Skeletal muscle satellite cell (primary cell): Measurements from ENCODE around the gene ARHGEF16. TPM values are rescaled to one million over a fixed set of nuclear protein-coding genes. Genes with fewer than 3 reads are reported as not detected.

Experiments
- H3K27me3 ChIP-seq: 2 replicates; pipeline ENCODE4 v1.7.0; 2013; ENCODE audit warnings: low read length; ENCODE audit not compliant: control insufficient read depth, insufficient read depth
- H3K36me3 ChIP-seq: 2 replicates; pipeline ENCODE4 v1.7.0; 2013; ENCODE audit warnings: mild to moderate bottlenecking, control low read depth, low read length; ENCODE audit not compliant: insufficient read depth
- H3K4me1 ChIP-seq: 2 replicates; pipeline ENCODE4 v1.7.0; 2013; ENCODE audit warnings: low read length; ENCODE audit not compliant: control insufficient read depth, insufficient read depth
- H3K4me2 ChIP-seq: 2 replicates; pipeline ENCODE4 v1.7.0; 2013; ENCODE audit warnings: mild to moderate bottlenecking, low read length
- H3K4me3 ChIP-seq: 2 replicates; pipeline ENCODE4 v1.7.0; 2013; ENCODE audit warnings: low read length
- H3K9ac ChIP-seq: 2 replicates; pipeline ENCODE4 v1.7.0; 2013; ENCODE audit warnings: mild to moderate bottlenecking, low read depth, low read length, moderate library complexity
- H3K9me3 ChIP-seq: replicated peaks from 2 replicates; pipeline ENCODE4 v1.7.0; 2013; ENCODE audit warnings: mild to moderate bottlenecking, control low read depth, low read length
- total RNA-seq: library from RNA; depleted of rRNA; stranded (reverse); fragments of >200 nt; gene quantifications from 2 replicates; pipeline ENCODE4 v1.2.3, GENCODE V29; 2012; rRNA removed

Gene ARHGEF16
- under 0.01 and 0.22 TPM in 2 replicates for total RNA-seq

- Histone ChIP-seq H3K4me3 (no peak within 1 kb of the TSS), H3K36me3 (no peaks in the 10 kb centered on the region), H3K4me2 (peak within 1 kb of the TSS; percentile 52), H3K4me1 (no peaks in the 10 kb centered on the region), H3K27me3 (peaks cover 63% of the 10 kb centered on the region), H3K9ac (no peak within 1 kb of the TSS), H3K9me3 (no peaks in the 10 kb centered on the region)
Measured at GRCh38 chr1:3453891-3454810, at the start of gene ARHGEF16. ARHGEF16 (plus strand) TSS chr1:3454665; CDS start chr1:3463085, 8,420 bp downstream.

DNA sequence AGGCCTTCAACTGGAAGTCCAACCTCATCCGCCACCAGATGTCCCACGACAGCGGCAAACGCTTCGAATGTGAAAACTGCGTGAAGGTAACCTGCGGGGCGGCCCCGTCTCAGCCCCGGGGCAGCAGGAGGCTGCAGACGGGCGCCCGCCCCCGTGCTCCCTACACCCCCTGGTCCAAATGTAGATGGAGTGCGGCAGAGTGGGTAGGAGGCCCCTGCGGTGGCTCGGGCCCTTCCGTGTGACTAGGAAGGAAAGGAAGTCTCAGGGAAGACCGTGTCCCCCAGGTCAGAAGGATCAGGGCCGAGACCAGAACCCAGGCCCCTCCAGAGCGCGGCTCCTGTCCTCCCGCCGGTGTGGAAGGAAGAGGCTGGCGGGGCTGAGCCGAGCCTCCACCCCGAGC is 49.7 kb upstream of the ARHGEF16 start:
- no peaks in the 10 kb centered on the region for H3K27me3 ChIP-seq
- peaks cover 4% of the 10 kb centered on the region for H3K4me1 ChIP-seq
- H3K36me3 ChIP-seq, result no peaks in the 10 kb centered on the region
- no peaks in the 10 kb centered on the region for H3K9me3 ChIP-seq
- no peak overlapping the region for H3K4me2 ChIP-seq
- no peak overlapping the region for H3K4me3 ChIP-seq
- H3K9ac ChIP-seq, result no peak overlapping the region

DNA sequence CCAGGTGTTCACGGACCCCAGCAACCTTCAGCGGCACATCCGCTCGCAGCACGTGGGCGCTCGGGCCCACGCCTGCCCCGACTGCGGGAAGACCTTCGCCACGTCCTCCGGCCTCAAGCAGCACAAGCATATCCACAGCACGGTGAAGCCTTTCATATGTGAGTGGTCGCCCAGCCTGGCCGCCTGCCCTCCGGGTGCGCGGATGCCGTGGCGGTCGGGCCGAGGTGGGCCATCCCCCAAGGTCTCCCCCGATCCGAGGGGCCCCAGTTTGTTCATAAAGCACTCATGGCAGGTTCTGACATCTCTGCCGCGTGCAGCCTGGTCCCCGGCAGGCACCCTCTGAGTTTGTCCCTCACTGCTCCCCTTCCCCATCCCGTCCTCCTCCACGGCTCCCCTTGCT is 49.0 kb upstream of the ARHGEF16 start:
- Histone ChIP-seq H3K4me3 (no peak overlapping the region), H3K4me2 (no peak overlapping the region), H3K36me3 (no peaks in the 10 kb centered on the region), H3K9ac (no peak overlapping the region), H3K27me3 (no peaks in the 10 kb centered on the region), H3K4me1 (peaks cover 6% of the 10 kb centered on the region), H3K9me3 (no peaks in the 10 kb centered on the region)

DNA sequence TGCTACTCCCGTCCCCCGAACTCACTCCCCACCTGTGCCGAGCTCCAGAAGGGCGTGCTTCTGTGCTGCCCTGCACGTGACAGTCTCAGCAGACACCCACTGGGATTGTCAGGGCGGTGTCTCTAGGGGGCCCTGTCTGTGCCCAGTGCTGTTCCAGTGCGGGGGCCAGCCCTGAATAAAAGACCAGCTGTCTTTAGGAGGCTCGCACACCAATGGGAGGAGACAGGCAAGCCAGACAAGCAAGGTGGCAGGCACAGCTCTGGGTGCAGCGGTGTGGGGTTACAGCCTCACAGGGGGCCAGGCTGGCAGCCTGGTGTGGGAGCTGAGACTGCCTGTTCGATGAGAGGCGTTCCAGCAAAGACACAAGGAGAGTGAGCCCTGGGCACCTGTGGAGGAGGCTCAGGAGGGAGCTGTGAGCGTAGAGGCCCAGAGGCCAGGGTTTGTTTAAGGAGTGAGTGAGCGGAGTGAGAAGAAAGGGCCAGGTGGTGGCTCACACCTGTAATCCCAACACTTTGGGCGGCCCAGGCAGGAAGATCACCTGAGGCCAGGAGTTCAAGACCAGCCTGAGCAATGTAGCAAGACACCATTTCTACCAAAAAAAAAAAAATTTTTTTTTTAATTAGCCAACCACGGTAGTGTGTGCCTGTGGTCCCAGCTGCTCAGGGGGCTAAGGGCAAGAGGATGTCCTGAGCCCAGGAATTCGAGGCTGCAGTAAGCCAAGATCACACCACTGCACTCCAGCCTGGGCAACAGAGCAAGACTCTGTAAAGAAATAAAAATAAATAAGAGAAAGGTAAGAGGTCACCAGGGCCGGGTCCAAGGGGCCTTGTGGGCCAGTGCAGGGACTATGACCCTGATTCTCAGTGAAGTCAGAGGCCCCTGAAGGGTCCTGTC is 48.2 kb upstream of the ARHGEF16 start:
- no peak overlapping the region for H3K4me2 ChIP-seq
- H3K9me3 ChIP-seq, result no peaks in the 10 kb centered on the region
- no peak overlapping the region for H3K4me3 ChIP-seq
- peaks cover 6% of the 10 kb centered on the region for H3K4me1 ChIP-seq
- H3K36me3 ChIP-seq, result no peaks in the 10 kb centered on the region
- H3K27me3 ChIP-seq, result peaks cover 4% of the 10 kb centered on the region
- no peak overlapping the region for H3K9ac ChIP-seq

DNA sequence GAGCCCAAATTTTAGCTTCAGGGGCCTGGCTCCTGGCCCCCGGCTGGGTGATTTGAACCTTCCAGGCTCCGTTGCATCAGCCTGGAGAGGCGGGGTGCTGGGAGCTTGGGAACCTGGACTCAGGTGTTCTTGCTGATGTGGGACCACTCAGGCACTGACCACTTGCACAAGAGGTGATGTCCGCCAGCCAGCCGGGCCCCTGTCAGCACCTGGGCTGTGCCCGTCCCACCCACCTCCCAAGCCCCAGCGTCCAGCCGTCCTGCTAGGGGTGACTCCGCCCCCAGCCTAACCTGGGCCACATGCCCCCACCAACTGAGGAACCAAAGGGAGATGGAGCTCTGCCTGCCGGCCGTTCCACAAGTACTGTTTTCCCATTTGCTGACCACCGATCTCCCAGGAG is 47.4 kb upstream of the ARHGEF16 start:
- peaks cover 5% of the 10 kb centered on the region for H3K27me3 ChIP-seq
- no peak overlapping the region for H3K9ac ChIP-seq
- H3K4me2 ChIP-seq, result no peak overlapping the region
- no peaks in the 10 kb centered on the region for H3K36me3 ChIP-seq
- no peak overlapping the region for H3K4me3 ChIP-seq
- peaks cover 6% of the 10 kb centered on the region for H3K4me1 ChIP-seq
- no peaks in the 10 kb centered on the region for H3K9me3 ChIP-seq

DNA sequence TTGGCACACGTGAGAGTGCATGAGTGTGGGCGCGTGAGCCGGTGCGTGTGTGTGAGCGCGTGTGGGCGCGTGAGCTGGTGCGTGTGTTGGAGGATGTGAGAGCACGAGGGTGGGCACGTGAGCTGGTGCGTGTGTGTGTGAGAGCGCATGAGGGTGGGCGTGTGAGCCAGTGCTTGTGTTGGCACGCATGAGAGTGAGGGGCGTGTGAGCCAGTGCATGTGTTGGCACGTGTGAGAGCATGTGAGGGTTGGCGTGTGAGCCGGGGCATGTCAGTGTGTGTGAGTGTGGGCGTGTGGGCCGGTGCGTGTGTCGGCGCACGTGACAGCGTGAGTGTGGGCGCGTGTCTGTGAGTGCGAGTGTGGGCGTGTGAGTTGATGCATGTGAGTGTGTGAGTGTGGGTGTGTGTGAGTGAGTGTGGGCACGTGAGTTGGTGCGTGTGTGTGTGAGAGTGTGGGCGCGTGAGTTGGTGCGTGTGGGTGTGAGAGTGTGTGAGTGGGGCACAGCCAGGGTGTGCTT is 45.7 kb upstream of the ARHGEF16 start:
- Histone ChIP-seq H3K9ac (no peak overlapping the region), H3K4me3 (no peak overlapping the region), H3K4me1 (peaks cover 2% of the 10 kb centered on the region), H3K36me3 (no peaks in the 10 kb centered on the region), H3K27me3 (peaks cover 5% of the 10 kb centered on the region), H3K9me3 (no peaks in the 10 kb centered on the region), H3K4me2 (no peak overlapping the region)

DNA sequence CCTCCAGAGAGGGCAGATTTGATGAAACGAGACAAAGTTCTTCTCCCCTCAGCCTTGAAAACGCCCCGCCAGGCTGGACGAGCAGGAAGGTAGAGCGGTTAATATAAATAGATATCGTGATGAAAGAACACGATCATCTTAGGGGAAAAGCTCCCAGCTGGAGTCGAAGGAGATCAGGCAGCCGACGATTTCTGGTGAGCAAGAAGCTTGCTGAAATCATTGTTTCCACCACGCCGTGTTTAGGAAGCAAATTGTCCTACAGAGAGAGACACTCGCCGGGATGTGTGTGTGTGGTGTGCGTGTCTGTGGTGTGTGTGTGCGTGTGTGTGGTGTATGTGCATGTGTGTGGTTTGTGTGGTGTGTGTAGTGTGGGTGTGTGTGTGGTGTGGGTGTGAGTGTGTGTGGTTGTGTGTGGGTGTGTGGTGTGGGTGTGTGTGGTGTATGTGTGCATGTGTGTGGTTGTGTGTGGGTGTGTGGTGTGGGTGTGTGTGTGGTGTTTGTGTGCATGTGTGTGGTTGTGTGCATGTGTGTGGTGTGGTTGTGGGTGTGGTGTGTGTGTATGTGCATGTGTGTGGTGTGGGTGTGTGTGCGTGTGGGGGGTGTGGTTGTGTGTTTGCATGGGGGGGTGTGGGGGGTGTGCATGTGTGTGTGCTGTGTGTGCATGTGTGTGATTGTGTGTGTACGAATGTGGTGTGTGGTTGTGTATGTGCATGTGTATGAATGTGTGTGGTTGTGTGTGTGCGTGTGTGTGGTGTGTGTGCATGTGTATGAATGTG is 44.9 kb upstream of the ARHGEF16 start:
- H3K36me3 ChIP-seq, result no peaks in the 10 kb centered on the region
- H3K9ac ChIP-seq, result no peak overlapping the region
- no peaks in the 10 kb centered on the region for H3K9me3 ChIP-seq
- peaks cover 2% of the 10 kb centered on the region for H3K4me1 ChIP-seq
- H3K27me3 ChIP-seq, result peaks cover 5% of the 10 kb centered on the region
- no peak overlapping the region for H3K4me3 ChIP-seq
- no peak overlapping the region for H3K4me2 ChIP-seq

DNA sequence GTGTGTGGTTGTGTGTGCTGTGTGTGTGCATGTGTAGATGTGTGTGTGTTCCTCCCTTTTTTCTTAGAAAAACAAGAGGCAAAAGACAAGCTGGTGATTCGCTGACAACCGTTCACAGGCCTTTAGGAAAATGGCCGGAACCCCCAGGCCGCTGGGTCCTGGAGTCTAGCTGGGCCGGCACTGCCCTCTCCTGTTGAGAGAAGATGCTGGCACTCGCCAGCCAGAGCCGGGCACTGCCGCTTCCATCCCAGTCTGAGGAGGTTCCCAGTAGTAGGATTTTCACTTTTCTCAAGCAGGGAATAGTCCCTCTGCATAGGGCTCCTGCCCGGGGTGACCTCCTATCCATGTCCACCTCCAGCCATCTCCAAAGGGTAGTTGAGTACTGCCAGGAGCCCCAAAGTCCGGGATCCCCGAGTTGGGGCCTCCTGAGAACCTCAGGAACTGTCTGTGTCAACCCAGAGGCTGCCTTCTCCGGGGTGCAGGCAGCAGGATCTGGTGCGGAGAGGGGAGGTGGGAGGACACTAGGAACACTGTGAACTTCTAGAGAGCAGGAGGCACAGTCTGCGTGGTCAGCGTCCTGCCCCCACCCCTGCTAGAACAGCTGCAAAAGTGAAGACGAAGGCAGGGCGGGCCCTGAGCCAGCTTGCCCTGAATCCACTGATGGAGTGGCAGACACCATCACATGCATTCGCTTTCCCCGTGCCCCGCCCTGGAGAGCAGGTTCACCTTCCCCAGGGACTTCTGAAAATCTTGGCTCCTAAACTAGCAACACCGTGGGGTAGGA is 44.1 kb upstream of the ARHGEF16 start:
- peaks cover 5% of the 10 kb centered on the region for H3K27me3 ChIP-seq
- H3K4me2 ChIP-seq, result no peak overlapping the region
- H3K4me3 ChIP-seq, result no peak overlapping the region
- H3K4me1 ChIP-seq, result peaks cover 2% of the 10 kb centered on the region
- H3K36me3 ChIP-seq, result no peaks in the 10 kb centered on the region
- no peak overlapping the region for H3K9ac ChIP-seq
- no peaks in the 10 kb centered on the region for H3K9me3 ChIP-seq

GRCh38 chr1:3411806-3412205 is 42.7 kb upstream of the ARHGEF16 start:
- Histone ChIP-seq H3K9ac (no peak overlapping the region), H3K4me2 (no peak overlapping the region), H3K9me3 (no peaks in the 10 kb centered on the region), H3K4me3 (no peak overlapping the region), H3K36me3 (no peaks in the 10 kb centered on the region), H3K4me1 (peaks cover 2% of the 10 kb centered on the region), H3K27me3 (peaks cover 5% of the 10 kb centered on the region)

DNA sequence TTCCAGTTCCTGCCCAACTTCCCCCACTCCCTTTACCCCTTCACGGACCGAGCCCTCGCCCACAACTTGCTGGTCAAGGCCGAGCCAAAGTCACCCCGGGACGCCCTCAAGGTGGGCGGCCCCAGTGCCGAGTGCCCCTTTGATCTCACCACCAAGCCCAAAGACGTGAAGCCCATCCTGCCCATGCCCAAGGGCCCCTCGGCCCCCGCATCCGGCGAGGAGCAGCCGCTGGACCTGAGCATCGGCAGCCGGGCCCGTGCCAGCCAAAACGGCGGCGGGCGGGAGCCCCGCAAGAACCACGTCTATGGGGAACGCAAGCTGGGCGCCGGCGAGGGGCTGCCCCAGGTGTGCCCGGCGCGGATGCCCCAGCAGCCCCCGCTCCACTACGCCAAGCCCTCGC is 42.1 kb upstream of the ARHGEF16 start:
- H3K27me3 ChIP-seq, result peaks cover 5% of the 10 kb centered on the region
- H3K36me3 ChIP-seq, result no peaks in the 10 kb centered on the region
- H3K9ac ChIP-seq, result no peak overlapping the region

More for the DNA sequence above, 42.1 kb upstream of the ARHGEF16 start:
- no peak overlapping the region for H3K4me3 ChIP-seq
- peaks cover 2% of the 10 kb centered on the region for H3K4me1 ChIP-seq
- no peak overlapping the region for H3K4me2 ChIP-seq
- peaks cover 5% of the 10 kb centered on the region for H3K9me3 ChIP-seq
